SU-DHL-6 (cell line): Measurements from ENCODE around the gene ZBTB7A.
A peak's percentile ranks its signal among the peaks of the same experiment; 100 is the strongest.

ENCODE experiments used
- H2AFZ ChIP-seq: fragments of 200-600 bp; sonication (generic); 2 replicates; pipeline ENCODE4 v1.6.1; 2014; ENCODE audit warnings: low read depth, mild to moderate bottlenecking, moderate library complexity, mixed read lengths, antibody characterized with exemption, low read length; ENCODE audit not compliant: severe bottlenecking
- H3F3A ChIP-seq: fragments of 200-600 bp; shearing (Covaris generic); 2 replicates; pipeline ENCODE4 v1.6.0; 2016; ENCODE audit warnings: antibody characterized with exemption, mild to moderate bottlenecking; ENCODE audit not compliant: insufficient read depth
- H3K27ac ChIP-seq: fragments of 200-600 bp; sonication (generic); 2 replicates; pipeline ENCODE4 v1.5.1; 2016; ENCODE audit warnings: low read depth, mild to moderate bottlenecking, low read length, moderate library complexity, mixed read lengths
- H3K27me3 ChIP-seq: fragments of 200-600 bp; sonication (generic), shearing (Covaris generic); 2 replicates; pipeline ENCODE4 v1.6.0; 2014; ENCODE audit warnings: mild to moderate bottlenecking, low read length
- H3K36me3 ChIP-seq: fragments of 200-600 bp; sonication (generic); 2 replicates; pipeline ENCODE4 v1.6.1; 2014; ENCODE audit warnings: mild to moderate bottlenecking, low read length, mixed read lengths
- H3K4me2 ChIP-seq: fragments of 300-600, 200-600 bp; shearing (Covaris generic), sonication (generic); 2 replicates; pipeline ENCODE4 v1.6.0; 2014; ENCODE audit warnings: low read length, low read depth, mild to moderate bottlenecking; ENCODE audit not compliant: poor library complexity, severe bottlenecking
- H3K4me3 ChIP-seq: fragments of 200-600 bp; sonication (generic); 2 replicates; pipeline ENCODE4 v1.5.1; 2014; ENCODE audit warnings: antibody characterized with exemption, low read length, mild to moderate bottlenecking, mixed read lengths; ENCODE audit not compliant: insufficient read depth, poor library complexity, severe bottlenecking
- H3K79me2 ChIP-seq: fragments of 200-600 bp; sonication (generic); 2 replicates; pipeline ENCODE4 v1.6.1; 2014; ENCODE audit warnings: mild to moderate bottlenecking, low read length, moderate library complexity; ENCODE audit not compliant: insufficient read depth
- H3K9ac ChIP-seq: fragments of 200-600 bp; sonication (generic); 2 replicates; pipeline ENCODE4 v1.7.0; 2014; ENCODE audit warnings: mild to moderate bottlenecking, low read length
- H3K9me2 ChIP-seq: fragments of 200-600 bp; sonication (generic); replicated peaks from 2 replicates; pipeline ENCODE4 v1.6.1; 2014; ENCODE audit warnings: low read length; ENCODE audit not compliant: insufficient read depth
- H3K9me3 ChIP-seq: fragments of 200-600 bp; sonication (generic); 2 replicates; pipeline ENCODE4 v1.6.1; 2014; ENCODE audit warnings: low read length, mixed read lengths; ENCODE audit not compliant: insufficient read depth
- H4K20me1 ChIP-seq: fragments of 200-600 bp; sonication (generic); 2 replicates; pipeline ENCODE4 v1.6.1; 2014; ENCODE audit warnings: low read depth, mild to moderate bottlenecking, antibody characterized with exemption, low read length, moderate library complexity, mixed read lengths
- CTCF ChIP-seq: fragments of 200-600 bp; sonication (generic); IDR thresholded peaks from one replicate; pipeline ENCODE4 v1.5.1; 2017; ENCODE audit warnings: antibody characterized with exemption, mild to moderate bottlenecking, low read length, moderate library complexity; ENCODE audit not compliant: insufficient read depth, poor library complexity, severe bottlenecking
- EZH2phosphoT487 ChIP-seq: fragments of 200-600 bp; sonication (generic), shearing (Covaris generic); conservative IDR thresholded peaks from 2 replicates; pipeline ENCODE4 v1.6.1; 2018; ENCODE audit warnings: mild to moderate bottlenecking, antibody characterized with exemption, low read length, moderate library complexity, mixed read lengths

ZBTB7A gene

GRCh38 chr19:4061178-4061682, 5.5 kb downstream of the ZBTB7A start:
- H3K9ac ChIP-seq = peak overlapping the region; percentile 99; the same call in 1 of the 2 replicates
- peak overlapping the region; percentile 39; the same call in 1 of the 2 replicates for H3K27ac ChIP-seq
- peaks cover 16% of the 10 kb centered on the region for H4K20me1 ChIP-seq
- H2AFZ ChIP-seq = no peak overlapping the region
- H3K79me2 ChIP-seq = peaks cover 87% of the 10 kb centered on the region
- H3K9me3 ChIP-seq = no peaks in the 10 kb centered on the region
- no peaks in the 10 kb centered on the region for H3F3A ChIP-seq
- H3K4me3 ChIP-seq = peak overlapping the region; percentile 24
- peak overlapping the region; percentile 76 for H3K4me2 ChIP-seq
- no peaks in the 10 kb centered on the region for H3K9me2 ChIP-seq
- no peaks in the 10 kb centered on the region for H3K27me3 ChIP-seq
- TF ChIP-seq CTCF (no peak), EZH2phosphoT487 (no peak)
- no peaks in the 10 kb centered on the region for H3K36me3 ChIP-seq

- peak overlapping the region; percentile 76 for H3K4me2 ChIP-seq
- H2AFZ ChIP-seq = no peak overlapping the region
- no peaks in the 10 kb centered on the region for H3F3A ChIP-seq
- no peaks in the 10 kb centered on the region for H3K9me3 ChIP-seq
- no peak for TF ChIP-seq EZH2phosphoT487
- peak overlapping the region; percentile 17 for H3K9ac ChIP-seq
- H4K20me1 ChIP-seq = peaks cover 21% of the 10 kb centered on the region
- no peaks in the 10 kb centered on the region for H3K36me3 ChIP-seq
- H3K79me2 ChIP-seq = peaks cover 93% of the 10 kb centered on the region
- H3K4me3 ChIP-seq = no peak overlapping the region
- H3K27me3 ChIP-seq = no peaks in the 10 kb centered on the region
- H3K27ac ChIP-seq = peak overlapping the region; percentile 39
- no peaks in the 10 kb centered on the region for H3K9me2 ChIP-seq
Observed at GRCh38 chr19:4060621-4061177, 6.0 kb downstream of the ZBTB7A start.

GRCh38 chr19:4059891-4060620, 6.6 kb downstream of the ZBTB7A start:
- no peaks in the 10 kb centered on the region for H3F3A ChIP-seq
- no peaks in the 10 kb centered on the region for H3K9me2 ChIP-seq
- peak overlapping the region; percentile 17 for H3K9ac ChIP-seq
- no peaks in the 10 kb centered on the region for H3K27me3 ChIP-seq
- peak overlapping the region; percentile 76 for H3K4me2 ChIP-seq
- H4K20me1 ChIP-seq = peaks cover 21% of the 10 kb centered on the region
- H3K79me2 ChIP-seq = peaks cover 99% of the 10 kb centered on the region
- peak overlapping the region; percentile 42 for H3K27ac ChIP-seq
- no peak overlapping the region for H3K4me3 ChIP-seq
- TF ChIP-seq EZH2phosphoT487 = no peak
- no peak for TF ChIP-seq CTCF
- H3K9me3 ChIP-seq = no peaks in the 10 kb centered on the region
- no peaks in the 10 kb centered on the region for H3K36me3 ChIP-seq
- H2AFZ ChIP-seq = no peak overlapping the region

GRCh38 chr19:4059453-4059871, 7.2 kb downstream of the ZBTB7A start:
- H4K20me1 ChIP-seq = peaks cover 21% of the 10 kb centered on the region

More at GRCh38 chr19:4059453-4059871, 7.2 kb downstream of the ZBTB7A start:
- Histone ChIP-seq H3K9me2 (no peaks in the 10 kb centered on the region), H3K4me2 (peak overlapping the region; percentile 76), H3K9me3 (no peaks in the 10 kb centered on the region), H3K4me3 (no peak overlapping the region), H3K79me2 (peaks cover 98% of the 10 kb centered on the region), H3F3A (no peaks in the 10 kb centered on the region), H3K27me3 (no peaks in the 10 kb centered on the region), H3K27ac (peak overlapping the region; percentile 42), H3K9ac (peak overlapping the region; percentile 17; the same call in 1 of the 2 replicates), H2AFZ (no peak overlapping the region), H3K36me3 (no peaks in the 10 kb centered on the region)
- TF ChIP-seq CTCF (no peak), EZH2phosphoT487 (no peak)
